Upper lobe of left lung (tissue), 4 donors: ENCODE measurements around the gene FAM200B.

Experiments used
- EP300 ChIP-seq, 4 donors: sonication (generic); formaldehyde crosslinking; IDR thresholded peaks; one replicate each; pipeline ENCODE4 v1.5.1; 2017; ENCODE audit warnings: antibody characterized with exemption in 4 of 4, control low read depth in 2 of 4
- POLR2AphosphoS5 ChIP-seq, 2 donors: sonication (generic); formaldehyde crosslinking; IDR thresholded peaks; one replicate each; pipeline ENCODE4 v1.5.1; 2017; ENCODE audit warnings: antibody characterized with exemption in 2 of 2
- TF ChIP-seq, protein P1 (sequence below), 6 experiments: fragments of 450-650 bp in 4 of 6; fragments of 200-600 bp in 2 of 6; sonication (generic) in 2 of 6; IDR thresholded peaks; one replicate each; pipeline ENCODE4 v1.5.1; 2016 to 2019; ENCODE audit warnings: antibody characterized with exemption in 6 of 6

DNA sequence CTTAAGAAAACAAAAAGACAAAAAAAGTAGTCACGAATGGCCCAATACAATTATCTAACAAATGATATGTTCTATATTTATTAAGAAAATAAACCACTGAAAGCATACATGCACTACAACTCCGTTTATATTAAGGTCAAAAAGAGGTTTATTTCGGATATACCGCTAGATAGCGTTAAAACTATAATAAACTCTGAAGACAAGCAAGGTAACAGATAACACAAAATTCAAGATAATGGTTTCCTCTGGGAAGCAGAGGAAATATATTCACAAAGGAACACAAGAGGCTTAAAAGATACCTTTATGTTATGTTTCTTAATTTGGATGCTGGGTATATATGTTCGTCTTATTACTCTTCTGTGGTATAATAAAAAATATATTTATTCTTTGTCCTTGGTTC is 4.7 kb upstream of the FAM200B start:
- TF ChIP-seq, protein P1, sequence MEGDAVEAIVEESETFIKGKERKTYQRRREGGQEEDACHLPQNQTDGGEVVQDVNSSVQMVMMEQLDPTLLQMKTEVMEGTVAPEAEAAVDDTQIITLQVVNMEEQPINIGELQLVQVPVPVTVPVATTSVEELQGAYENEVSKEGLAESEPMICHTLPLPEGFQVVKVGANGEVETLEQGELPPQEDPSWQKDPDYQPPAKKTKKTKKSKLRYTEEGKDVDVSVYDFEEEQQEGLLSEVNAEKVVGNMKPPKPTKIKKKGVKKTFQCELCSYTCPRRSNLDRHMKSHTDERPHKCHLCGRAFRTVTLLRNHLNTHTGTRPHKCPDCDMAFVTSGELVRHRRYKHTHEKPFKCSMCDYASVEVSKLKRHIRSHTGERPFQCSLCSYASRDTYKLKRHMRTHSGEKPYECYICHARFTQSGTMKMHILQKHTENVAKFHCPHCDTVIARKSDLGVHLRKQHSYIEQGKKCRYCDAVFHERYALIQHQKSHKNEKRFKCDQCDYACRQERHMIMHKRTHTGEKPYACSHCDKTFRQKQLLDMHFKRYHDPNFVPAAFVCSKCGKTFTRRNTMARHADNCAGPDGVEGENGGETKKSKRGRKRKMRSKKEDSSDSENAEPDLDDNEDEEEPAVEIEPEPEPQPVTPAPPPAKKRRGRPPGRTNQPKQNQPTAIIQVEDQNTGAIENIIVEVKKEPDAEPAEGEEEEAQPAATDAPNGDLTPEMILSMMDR (IDR thresholded peaks at IDR 0.05) = no peak
- TF ChIP-seq EP300 (IDR thresholded peaks at IDR 0.05) (no peak), POLR2AphosphoS5 (IDR thresholded peaks at IDR 0.05) (no peak)
